A673 (cell line): ENCODE measurements around the gene MAPK9. TPM values are rescaled to one million over a fixed set of nuclear protein-coding genes. Genes with fewer than 3 reads are reported as not detected.

Source experiments
- BruUV-seq: library from RNA; stranded (reverse); fragments of 400-500 nt; replicated peaks from 2 replicates; lab custom pipeline; 2021; lab: Mats Ljungman, UMichigan
- CTCF ChIA-PET: fragments of 300-600 bp; sonication (Branson Sonifier 250); formaldehyde crosslinking; loops from one replicate; lab custom pipeline; 2022; ENCODE audit warnings: antibody characterized with exemption; lab: Charles Lee
- POLR2A ChIA-PET: fragments of 300-600 bp; sonication (Branson Sonifier 250); formaldehyde crosslinking; loops from one replicate; lab custom pipeline; 2022; ENCODE audit warnings: antibody characterized with exemption; ENCODE audit not compliant: low non-redundant PET; lab: Charles Lee
- DNase-seq: peaks from one replicate; pipeline ENCODE4 v3.0.0-alpha.2; 2015; ENCODE audit warnings: low spot score
- H3K27ac ChIP-seq: fragments of 200-600 bp; sonication (generic); 2 replicates; pipeline ENCODE4 v1.5.1; 2016; ENCODE audit warnings: mixed run types, low read depth, mild to moderate bottlenecking, mixed read lengths, antibody characterized with exemption, low read length; ENCODE audit not compliant: poor library complexity, severe bottlenecking
- H3K27me3 ChIP-seq: fragments of 200-600 bp; sonication (generic); replicated peaks from 2 replicates; pipeline ENCODE4 v1.6.1; 2017; ENCODE audit warnings: mixed run types, low read depth, mild to moderate bottlenecking, mixed read lengths, antibody characterized with exemption, low read length; ENCODE audit not compliant: insufficient read depth, poor library complexity
- H3K36me3 ChIP-seq: fragments of 200-600 bp; sonication (generic); 2 replicates; pipeline ENCODE4 v1.6.1; 2016; ENCODE audit warnings: mixed run types, mild to moderate bottlenecking, mixed read lengths, antibody characterized with exemption, low read length; ENCODE audit not compliant: insufficient read depth, poor library complexity, severe bottlenecking
- H3K4me1 ChIP-seq: fragments of 200-600 bp; sonication (generic); 2 replicates; pipeline ENCODE4 v1.6.1; 2017; ENCODE audit warnings: mixed run types, mild to moderate bottlenecking, mixed read lengths, antibody characterized with exemption, low read length; ENCODE audit not compliant: insufficient read depth, poor library complexity, severe bottlenecking
- H3K4me3 ChIP-seq: fragments of 200-600 bp; sonication (generic); 2 replicates; pipeline ENCODE4 v1.5.1; 2016; ENCODE audit warnings: low read depth, mixed run types, mild to moderate bottlenecking, mixed read lengths, low read length; ENCODE audit not compliant: poor library complexity, severe bottlenecking
- H3K9me3 ChIP-seq: fragments of 200-600 bp; sonication (generic); 2 replicates; pipeline ENCODE4 v1.6.1; 2016; ENCODE audit warnings: mixed run types, low read depth, mild to moderate bottlenecking, mixed read lengths, antibody characterized with exemption, low read length; ENCODE audit not compliant: poor library complexity, severe bottlenecking
- EZH2 ChIP-seq: fragments of 200-600 bp; sonication (generic); IDR thresholded peaks from 2 replicates; pipeline ENCODE4 v1.6.1; 2017; ENCODE audit warnings: borderline replicate concordance, low read depth, mild to moderate bottlenecking, mixed read lengths, antibody characterized with exemption, low read length; ENCODE audit not compliant: poor library complexity, severe bottlenecking
- intact Hi-C: fragments of 100-400 bp; cut with micrococcal nuclease; formaldehyde crosslinking; loops from one replicate; pipeline ENCODE4 v1.10.0; 2022; ENCODE audit not compliant: unreplicated experiment
- total RNA-seq: library from RNA; stranded (reverse); gene quantifications from 2 replicates; pipeline ENCODE4 v1.2.3, GENCODE V29; 2021
- TF ChIP-seq, protein P1 (sequence below): fragments of 300-800, 200-600 bp; sonication (generic); conservative IDR thresholded peaks from 2 replicates; pipeline ENCODE4 v1.5.1; 2017; ENCODE audit warnings: low read depth, mild to moderate bottlenecking, antibody characterized with exemption, low read length, moderate library complexity, mixed read lengths

Gene MAPK9
- total RNA-seq, 1 experiment from 2014 or later = 34.4 TPM

DNA sequence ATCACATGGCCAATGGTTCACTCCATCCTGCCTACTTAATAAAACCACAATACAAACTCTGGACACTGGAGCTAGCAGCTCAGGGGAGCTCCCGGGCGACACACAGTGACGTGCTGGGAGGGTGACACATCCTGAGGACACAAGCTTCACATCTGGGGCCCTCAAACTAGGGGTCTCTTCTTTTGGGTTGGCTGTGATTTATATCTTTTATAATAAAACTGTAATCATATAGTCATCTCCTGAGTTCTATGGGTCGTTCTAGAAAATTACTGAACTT is 12.1 kb upstream of the MAPK9 start:
- ChIA-PET POLR2A (no interaction called here), CTCF (interaction anchor here (0.7 kb wide), 1 partner anchor 12 kb away, joined by 3 read pairs; no protein-coding TSS in a partner anchor)
- no peaks in the 10 kb centered on the region for H3K36me3 ChIP-seq
- H3K4me3 ChIP-seq = no peak overlapping the region
- no peaks in the 10 kb centered on the region for H3K27me3 ChIP-seq
- H3K4me1 ChIP-seq = no peaks in the 10 kb centered on the region
- no peak overlapping the region for H3K27ac ChIP-seq
- intact Hi-C loops = no loop called here
- no peak for DNase-seq
- no peaks in the 10 kb centered on the region for H3K9me3 ChIP-seq
- TF ChIP-seq EZH2 = no peak
- TF ChIP-seq, protein P1, sequence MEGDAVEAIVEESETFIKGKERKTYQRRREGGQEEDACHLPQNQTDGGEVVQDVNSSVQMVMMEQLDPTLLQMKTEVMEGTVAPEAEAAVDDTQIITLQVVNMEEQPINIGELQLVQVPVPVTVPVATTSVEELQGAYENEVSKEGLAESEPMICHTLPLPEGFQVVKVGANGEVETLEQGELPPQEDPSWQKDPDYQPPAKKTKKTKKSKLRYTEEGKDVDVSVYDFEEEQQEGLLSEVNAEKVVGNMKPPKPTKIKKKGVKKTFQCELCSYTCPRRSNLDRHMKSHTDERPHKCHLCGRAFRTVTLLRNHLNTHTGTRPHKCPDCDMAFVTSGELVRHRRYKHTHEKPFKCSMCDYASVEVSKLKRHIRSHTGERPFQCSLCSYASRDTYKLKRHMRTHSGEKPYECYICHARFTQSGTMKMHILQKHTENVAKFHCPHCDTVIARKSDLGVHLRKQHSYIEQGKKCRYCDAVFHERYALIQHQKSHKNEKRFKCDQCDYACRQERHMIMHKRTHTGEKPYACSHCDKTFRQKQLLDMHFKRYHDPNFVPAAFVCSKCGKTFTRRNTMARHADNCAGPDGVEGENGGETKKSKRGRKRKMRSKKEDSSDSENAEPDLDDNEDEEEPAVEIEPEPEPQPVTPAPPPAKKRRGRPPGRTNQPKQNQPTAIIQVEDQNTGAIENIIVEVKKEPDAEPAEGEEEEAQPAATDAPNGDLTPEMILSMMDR = no peak
- no TSS peak for BruUV-seq

GRCh38 chr5:180303226-180304015 is 11.5 kb upstream of the MAPK9 start:
- H3K4me3 ChIP-seq = no peak overlapping the region
- no peaks in the 10 kb centered on the region for H3K27me3 ChIP-seq
- no TSS peak for BruUV-seq
- intact Hi-C loops = no loop called here
- no peak overlapping the region for H3K27ac ChIP-seq
- H3K36me3 ChIP-seq = no peaks in the 10 kb centered on the region
- no peaks in the 10 kb centered on the region for H3K9me3 ChIP-seq
- DNase-seq = no peak
- CTCF ChIA-PET = no interaction called here
- TF ChIP-seq EZH2 = no peak
- TF ChIP-seq, protein P1 = no peak
- H3K4me1 ChIP-seq = no peaks in the 10 kb centered on the region
- POLR2A ChIA-PET = no interaction called here

DNA sequence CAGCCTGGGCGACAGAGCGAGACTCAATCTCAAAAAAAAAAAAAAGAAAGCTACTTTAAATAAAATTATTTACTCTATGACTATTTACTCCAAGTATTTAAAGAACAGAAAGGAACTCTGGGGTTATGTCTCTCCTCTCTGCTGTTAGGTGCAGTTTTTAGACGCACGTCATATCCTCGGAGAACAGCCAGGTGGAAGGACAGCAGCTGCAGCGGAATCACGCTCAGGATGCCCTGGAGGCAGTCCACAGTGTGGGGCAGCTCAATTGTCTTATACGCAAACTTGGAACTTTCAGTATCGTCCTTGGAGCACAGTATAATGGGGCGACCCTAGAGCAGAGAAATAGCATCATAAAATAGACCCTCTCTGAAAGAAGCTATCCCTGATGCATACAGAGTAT is 10.4 kb upstream of the MAPK9 start:
- ChIA-PET CTCF (no interaction called here), POLR2A (no interaction called here)
- no TSS peak for BruUV-seq

More for the DNA sequence above, 10.4 kb upstream of the MAPK9 start:
- H3K4me1 ChIP-seq = no peaks in the 10 kb centered on the region
- no peak overlapping the region for H3K4me3 ChIP-seq
- no peak overlapping the region for H3K27ac ChIP-seq
- no peak for DNase-seq
- no peaks in the 10 kb centered on the region for H3K9me3 ChIP-seq
- TF ChIP-seq, protein P1 = no peak
- TF ChIP-seq EZH2 = no peak
- H3K36me3 ChIP-seq = no peaks in the 10 kb centered on the region
- intact Hi-C loops = no loop called here
- H3K27me3 ChIP-seq = no peaks in the 10 kb centered on the region
